ENCODE results near the gene GFRA1.
"Not testable (repeated sequence)": the region's sequence is repeated elsewhere in the genome, so short reads cannot be mapped to it uniquely, and the experiment has no call there.

Gene GFRA1

GRCh38 chr10:116056445-116057293 lies 216.3 kb downstream of the GFRA1 start:
- no peak for DNase-seq

DNA sequence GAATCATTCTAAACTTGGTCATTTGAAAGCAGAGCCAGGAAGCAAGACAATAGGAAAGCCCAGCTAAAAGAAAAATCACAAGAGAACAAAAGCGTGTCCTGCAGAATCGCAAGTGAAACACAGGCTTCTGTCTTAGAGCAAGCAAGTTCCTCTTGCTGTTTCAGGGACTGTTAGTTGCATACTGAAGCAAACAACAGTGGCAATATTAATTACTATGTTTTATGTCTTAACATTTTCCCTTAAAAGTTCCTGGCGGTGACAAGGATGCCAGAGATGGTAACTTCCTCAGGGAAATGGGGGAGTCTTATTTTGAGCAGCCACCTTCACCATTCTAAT lies 217.1 kb downstream of the GFRA1 start:
- no peak for DNase-seq

- no peak for DNase-seq
Measured at GRCh38 chr10:116055252-116055916, 217.6 kb downstream of the GFRA1 start.

- DNase-seq: no peak
Measured at GRCh38 chr10:116053910-116054309, 219.1 kb downstream of the GFRA1 start.

- not testable (repeated sequence) for DNase-seq
Measured at GRCh38 chr10:116053009-116053730, 219.8 kb downstream of the GFRA1 start.

- not testable (repeated sequence) for DNase-seq
Measured at GRCh38 chr10:116052522-116052921, 220.5 kb downstream of the GFRA1 start.

DNA sequence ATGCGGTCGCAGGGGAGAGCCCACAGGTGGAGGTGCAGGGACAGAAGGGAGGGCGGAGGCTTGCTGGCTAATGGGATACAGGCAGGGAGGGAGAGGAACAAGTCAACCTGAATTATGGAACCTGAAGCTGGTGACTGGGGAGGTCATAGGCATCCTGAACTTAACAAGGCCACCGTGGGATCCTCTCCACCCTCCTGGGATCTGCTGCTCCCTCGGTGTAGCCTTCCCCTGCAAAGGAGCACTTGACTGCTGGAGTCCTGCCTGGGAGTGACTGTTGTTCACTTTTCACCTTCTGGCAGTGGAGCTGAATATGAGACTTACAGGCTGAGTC lies 223.1 kb downstream of the GFRA1 start:
- DNase-seq: no peak

DNA sequence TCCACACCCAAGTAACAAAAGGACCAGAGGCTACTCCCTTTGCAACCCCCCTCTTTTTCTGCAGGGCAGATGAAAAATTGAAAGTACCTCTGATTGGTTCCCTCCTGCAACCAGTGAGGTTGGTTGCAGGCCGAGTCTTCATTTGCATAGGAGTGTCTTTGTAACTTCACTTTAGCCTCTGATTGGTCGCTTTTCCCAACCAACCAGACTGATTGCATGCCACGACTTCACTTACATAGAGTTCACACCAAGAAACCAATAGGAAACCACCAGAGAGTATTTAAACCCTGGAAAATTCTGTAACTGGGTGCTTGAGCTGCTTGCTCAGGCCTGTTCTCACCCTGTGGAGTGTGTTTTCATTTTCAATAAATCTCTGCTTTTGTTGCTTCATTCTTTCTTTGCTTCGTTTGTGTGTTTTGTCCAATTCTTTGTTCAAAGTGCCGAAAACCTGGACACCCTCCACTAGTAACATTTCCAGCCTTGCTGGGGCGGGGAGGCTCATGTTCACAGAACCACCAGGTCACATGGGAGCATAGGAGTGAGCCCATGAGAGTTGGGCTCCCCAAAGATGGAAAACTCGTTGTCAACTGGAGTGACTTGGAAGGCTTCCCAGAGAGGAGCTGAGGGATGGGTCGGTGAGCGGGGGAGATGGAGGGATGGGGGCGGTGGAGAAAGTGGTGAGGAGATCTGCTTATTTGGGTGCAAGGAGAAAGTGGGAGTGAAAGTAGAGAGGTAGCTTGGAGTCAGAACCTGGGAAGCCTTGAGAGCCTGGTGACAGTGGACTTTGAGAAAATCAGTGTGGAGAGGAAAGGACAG lies 223.6 kb downstream of the GFRA1 start:
- DNase-seq: no peak

DNA sequence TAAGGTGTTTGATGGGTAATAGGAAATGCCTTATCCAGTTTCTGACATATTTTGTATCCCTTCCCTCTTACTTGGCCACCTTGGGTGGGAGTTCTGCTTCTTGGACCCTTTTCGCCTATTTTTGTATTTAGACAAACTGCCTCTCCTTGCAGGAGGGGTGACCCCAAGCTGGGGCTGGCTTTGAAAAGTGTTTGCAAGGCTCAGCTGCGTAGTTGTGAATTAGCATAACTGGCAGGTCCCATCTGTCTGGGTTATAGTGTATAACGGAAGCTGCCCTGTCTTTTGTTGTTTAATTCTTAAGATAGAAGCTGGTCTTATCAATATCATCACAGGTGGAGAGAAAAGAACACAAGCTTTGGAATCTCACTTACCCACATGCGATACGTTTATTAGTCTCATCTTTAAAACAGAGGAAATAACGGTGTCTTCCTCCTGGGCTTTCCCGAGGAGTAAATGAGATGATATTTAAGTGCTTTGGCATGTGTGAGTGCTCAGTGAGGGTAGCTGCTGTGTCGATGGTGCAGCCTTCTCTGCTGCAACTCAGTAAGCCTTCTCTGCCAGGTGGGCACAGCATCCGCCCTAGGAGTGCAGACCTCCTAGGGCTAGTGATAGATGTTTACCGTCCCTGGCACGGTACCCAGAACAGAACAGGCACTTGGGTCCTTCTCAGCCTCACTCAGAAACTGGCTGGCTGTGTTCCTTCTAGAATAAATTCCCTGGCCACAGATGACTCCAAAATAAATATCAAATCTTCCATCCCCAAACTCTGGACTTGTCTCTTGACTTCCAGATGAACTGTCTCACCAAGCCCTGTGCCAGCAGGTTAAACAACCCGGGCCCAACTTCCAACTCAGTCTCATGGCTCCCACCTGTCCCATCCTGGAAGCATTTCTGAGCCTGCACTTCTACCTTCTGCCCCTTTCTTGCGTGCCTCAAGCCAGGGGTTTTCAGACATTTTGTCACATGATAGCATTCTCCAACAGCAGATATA lies 227.3 kb downstream of the GFRA1 start:
- DNase-seq: no peak

DNA sequence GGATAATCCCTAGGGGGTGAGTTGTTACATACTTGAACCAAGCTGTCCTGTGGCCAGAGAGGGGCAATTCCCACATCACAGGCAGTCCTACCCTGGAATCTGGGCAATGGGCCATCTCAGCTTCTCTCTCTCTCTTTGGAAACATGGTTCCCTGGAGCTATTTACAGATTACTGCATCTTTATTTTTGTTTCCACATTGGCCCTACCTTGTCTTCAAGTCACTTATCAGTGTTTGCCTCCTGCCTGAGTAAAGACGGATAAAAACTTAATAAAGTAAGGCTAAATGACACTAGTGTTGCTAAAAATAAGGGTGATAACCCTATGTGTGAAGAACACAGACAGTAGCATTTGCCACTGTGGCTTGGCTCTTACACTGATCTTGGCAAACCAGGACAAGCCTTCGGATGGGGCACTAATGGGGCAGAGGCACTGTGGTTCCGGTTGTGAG lies 228.2 kb downstream of the GFRA1 start:
- no peak for DNase-seq

- no peak for DNase-seq
Measured at GRCh38 chr10:116043861-116044260, 229.1 kb downstream of the GFRA1 start.

DNA sequence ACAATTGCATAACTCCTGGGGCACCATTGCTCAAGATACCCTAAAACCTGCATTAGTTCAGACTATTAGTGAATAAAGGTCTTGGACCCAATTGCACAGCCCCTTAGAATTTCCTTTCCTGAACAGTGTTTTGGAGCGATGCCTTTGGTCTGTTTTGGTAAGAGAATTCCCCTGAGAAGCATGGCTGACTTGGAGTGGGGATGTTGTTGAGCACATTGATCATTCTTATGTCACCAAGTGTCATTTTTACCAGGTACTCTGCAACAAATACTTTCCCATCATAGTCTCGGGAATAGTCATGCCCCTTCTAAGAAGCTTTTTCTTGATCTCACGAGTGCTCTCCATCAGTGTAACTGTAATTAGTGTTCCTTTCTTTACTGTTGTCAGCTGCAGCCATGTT lies 229.7 kb downstream of the GFRA1 start:
- DNase-seq: no peak

DNA sequence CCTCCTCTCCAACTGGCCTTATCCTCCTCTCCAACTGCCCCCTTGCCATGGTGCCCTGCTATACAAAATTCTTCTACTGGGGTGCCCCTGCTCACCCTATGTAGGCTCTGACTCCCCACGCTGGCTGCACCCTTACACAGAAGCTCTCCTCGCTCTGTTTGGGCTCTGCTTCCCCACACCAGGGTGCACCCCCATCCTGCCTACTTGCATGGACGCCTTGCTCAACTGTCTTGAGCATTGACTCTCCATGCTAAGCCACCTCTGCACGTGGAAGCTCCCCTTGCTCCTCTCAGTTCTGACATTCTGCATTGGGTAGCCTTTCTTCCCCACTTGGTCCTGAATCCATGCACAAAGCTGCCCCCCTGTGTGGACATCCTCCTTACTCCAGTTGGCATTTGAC lies 231.1 kb downstream of the GFRA1 start:
- DNase-seq: no peak

DNA sequence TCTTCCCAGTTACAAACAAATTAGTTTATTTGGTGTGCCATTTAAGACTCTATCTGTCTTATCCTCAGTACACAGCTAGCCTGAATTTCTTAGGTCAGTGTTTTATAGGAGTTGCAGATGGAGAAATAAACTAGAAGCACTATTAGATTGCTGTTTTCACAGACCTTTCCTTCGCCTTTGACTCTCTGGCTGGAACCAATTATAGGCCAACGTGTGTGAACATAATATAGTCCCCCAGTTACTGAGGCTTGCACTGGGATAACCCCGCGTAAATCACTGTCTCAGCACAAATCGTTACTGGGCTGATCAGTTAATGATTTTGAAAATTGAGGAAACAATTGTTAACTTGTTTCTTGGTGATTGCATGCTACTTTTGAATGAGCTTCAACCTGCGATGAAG lies 233.4 kb downstream of the GFRA1 start:
- no peak for DNase-seq

- DNase-seq: no peak
Measured at GRCh38 chr10:116038259-116038658, 234.7 kb downstream of the GFRA1 start.

DNA sequence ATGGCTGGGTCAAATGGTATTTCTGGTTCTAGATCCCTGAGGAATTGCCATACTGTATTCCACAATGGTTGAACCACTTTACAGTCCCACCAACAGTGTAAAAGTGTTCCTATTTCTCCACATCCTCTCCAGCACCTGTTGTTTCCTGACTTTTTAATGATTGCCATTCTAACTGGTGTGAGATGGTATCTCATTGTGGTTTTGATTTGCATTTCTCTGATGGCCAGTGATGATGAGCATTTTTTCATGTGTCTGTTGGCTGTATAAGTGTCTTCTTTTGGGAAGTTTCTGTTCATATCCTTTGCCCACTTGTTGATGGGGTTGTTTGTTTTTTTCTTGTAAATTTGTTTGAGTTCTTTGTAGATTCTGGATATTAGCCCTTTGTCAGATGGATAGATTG lies 237.6 kb downstream of the GFRA1 start:
- not testable (repeated sequence) for DNase-seq

- DNase-seq: no peak
Measured at GRCh38 chr10:116030576-116030975, 242.4 kb downstream of the GFRA1 start.

DNA sequence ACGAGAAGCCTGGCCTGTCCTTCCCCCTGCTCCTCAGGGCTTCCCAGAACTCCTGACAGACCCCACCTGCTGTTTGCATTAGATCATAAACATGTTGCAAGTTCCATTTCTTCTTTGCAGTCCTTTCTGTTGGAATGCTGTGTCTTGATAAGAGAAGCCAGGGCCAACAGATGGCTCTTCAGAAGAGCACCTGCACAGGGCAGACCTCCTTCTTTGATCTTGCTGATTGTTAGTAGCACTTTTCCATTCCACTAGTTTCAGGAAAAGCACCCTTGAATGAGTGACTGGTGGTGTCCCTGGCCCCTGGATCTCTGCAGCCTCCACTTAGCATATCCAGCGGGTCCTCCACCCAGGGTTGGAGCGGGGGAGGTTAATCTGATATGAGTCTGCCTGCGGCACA lies 243.2 kb downstream of the GFRA1 start:
- DNase-seq: no peak

- no peak for DNase-seq
Measured at GRCh38 chr10:116027355-116027754, 245.7 kb downstream of the GFRA1 start.

- DNase-seq: no peak
Measured at GRCh38 chr10:116026725-116027124, 246.3 kb downstream of the GFRA1 start.

- DNase-seq: no peak
Measured at GRCh38 chr10:116026315-116026714, 246.7 kb downstream of the GFRA1 start.
